ENCODE data around the gene MTMR1.

DNA sequence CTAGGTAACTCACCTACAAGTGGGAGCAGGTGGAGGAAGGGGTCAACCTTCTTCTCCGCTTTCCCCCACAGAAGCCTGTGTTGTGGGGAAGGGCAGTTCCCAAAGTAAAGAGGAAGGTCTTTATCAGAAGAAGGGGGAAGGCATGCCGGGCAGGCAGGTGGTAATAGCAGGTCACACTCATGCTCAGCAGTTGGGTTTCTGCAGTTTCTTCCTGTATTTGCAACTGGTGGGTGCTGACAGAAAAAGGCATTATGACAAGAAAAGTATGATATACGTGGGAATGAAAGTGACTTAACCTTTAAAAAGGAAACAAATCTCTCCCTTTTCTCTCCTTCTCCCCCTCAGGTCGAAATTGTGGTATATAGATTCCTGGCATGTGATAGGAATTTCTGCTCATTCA, 3.7 kb downstream of the MTMR1 start:
- TF ChIP-seq POLR2A (IDR thresholded peaks at IDR 0.05) = no peak
- no peak for TF ChIP-seq POLR2AphosphoS5 (IDR thresholded peaks at IDR 0.05)
- TF ChIP-seq EP300 (IDR thresholded peaks at IDR 0.05) = no peak
- TF ChIP-seq, protein P1, sequence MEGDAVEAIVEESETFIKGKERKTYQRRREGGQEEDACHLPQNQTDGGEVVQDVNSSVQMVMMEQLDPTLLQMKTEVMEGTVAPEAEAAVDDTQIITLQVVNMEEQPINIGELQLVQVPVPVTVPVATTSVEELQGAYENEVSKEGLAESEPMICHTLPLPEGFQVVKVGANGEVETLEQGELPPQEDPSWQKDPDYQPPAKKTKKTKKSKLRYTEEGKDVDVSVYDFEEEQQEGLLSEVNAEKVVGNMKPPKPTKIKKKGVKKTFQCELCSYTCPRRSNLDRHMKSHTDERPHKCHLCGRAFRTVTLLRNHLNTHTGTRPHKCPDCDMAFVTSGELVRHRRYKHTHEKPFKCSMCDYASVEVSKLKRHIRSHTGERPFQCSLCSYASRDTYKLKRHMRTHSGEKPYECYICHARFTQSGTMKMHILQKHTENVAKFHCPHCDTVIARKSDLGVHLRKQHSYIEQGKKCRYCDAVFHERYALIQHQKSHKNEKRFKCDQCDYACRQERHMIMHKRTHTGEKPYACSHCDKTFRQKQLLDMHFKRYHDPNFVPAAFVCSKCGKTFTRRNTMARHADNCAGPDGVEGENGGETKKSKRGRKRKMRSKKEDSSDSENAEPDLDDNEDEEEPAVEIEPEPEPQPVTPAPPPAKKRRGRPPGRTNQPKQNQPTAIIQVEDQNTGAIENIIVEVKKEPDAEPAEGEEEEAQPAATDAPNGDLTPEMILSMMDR (IDR thresholded peaks at IDR 0.05) = no peak
